Ishikawa (cell line): ENCODE measurements around the gene PRG3.

Source experiments
- CEBPB ChIP-seq: IDR thresholded peaks from 2 replicates; pipeline ENCODE4 v1.6.1; 2012
- CREB1 ChIP-seq: IDR thresholded peaks from 2 replicates; pipeline ENCODE4 v1.6.1; 2012; ENCODE audit warnings: low read depth
- EGR1 ChIP-seq: IDR thresholded peaks from 2 replicates; pipeline ENCODE4 v1.6.1; 2012
- RAD21 ChIP-seq: IDR thresholded peaks from 2 replicates; pipeline ENCODE4 v1.6.1; 2012; ENCODE audit warnings: low read depth
- TCF12 ChIP-seq: IDR thresholded peaks from 2 replicates; pipeline ENCODE4 v1.6.1; 2012; ENCODE audit warnings: low read depth
- YY1 ChIP-seq: IDR thresholded peaks from 2 replicates; pipeline ENCODE4 v1.6.1; 2012; ENCODE audit warnings: low read depth
- TF ChIP-seq, protein P1 (sequence below): IDR thresholded peaks from 2 replicates; pipeline ENCODE4 v1.6.1; 2012
- TF ChIP-seq, protein P2 (sequence below): IDR thresholded peaks from 2 replicates; pipeline ENCODE4 v1.6.1; 2012; ENCODE audit warnings: low read depth, mild to moderate bottlenecking
- TF ChIP-seq, protein P3 (sequence below): IDR thresholded peaks from 2 replicates; pipeline ENCODE4 v1.6.1; 2012

DNA sequence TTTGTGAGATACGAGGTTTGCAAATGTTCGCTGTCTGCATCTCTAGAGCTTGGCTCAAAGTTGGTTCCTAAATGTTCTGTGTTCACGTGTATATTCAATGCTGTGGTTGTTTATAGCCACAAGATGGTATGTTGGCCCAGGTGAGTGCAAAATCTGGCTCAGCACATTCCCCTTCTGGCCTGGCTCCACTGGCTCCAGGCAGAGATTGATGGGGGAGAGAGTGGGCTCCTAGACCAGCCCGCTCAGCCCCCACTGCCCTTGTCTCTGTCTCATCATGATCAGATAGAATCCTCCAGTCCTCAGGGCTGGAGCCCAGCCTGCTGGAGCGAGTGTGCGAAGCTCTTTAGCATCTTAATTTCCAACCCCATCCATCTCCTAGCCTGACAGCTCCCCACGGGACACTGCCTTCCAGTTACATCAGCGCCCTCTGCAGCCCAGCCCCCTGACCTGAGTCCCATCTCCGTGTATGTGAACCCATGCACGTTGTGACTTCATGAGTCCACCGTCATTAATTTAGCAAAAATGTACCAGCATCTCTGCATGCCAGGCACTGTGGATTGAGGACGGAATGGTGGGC is 40.8 kb downstream of the PRG3 start:
- TF ChIP-seq, protein P1, sequence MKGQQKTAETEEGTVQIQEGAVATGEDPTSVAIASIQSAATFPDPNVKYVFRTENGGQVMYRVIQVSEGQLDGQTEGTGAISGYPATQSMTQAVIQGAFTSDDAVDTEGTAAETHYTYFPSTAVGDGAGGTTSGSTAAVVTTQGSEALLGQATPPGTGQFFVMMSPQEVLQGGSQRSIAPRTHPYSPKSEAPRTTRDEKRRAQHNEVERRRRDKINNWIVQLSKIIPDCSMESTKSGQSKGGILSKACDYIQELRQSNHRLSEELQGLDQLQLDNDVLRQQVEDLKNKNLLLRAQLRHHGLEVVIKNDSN, result no peak
- TF ChIP-seq, protein P2, sequence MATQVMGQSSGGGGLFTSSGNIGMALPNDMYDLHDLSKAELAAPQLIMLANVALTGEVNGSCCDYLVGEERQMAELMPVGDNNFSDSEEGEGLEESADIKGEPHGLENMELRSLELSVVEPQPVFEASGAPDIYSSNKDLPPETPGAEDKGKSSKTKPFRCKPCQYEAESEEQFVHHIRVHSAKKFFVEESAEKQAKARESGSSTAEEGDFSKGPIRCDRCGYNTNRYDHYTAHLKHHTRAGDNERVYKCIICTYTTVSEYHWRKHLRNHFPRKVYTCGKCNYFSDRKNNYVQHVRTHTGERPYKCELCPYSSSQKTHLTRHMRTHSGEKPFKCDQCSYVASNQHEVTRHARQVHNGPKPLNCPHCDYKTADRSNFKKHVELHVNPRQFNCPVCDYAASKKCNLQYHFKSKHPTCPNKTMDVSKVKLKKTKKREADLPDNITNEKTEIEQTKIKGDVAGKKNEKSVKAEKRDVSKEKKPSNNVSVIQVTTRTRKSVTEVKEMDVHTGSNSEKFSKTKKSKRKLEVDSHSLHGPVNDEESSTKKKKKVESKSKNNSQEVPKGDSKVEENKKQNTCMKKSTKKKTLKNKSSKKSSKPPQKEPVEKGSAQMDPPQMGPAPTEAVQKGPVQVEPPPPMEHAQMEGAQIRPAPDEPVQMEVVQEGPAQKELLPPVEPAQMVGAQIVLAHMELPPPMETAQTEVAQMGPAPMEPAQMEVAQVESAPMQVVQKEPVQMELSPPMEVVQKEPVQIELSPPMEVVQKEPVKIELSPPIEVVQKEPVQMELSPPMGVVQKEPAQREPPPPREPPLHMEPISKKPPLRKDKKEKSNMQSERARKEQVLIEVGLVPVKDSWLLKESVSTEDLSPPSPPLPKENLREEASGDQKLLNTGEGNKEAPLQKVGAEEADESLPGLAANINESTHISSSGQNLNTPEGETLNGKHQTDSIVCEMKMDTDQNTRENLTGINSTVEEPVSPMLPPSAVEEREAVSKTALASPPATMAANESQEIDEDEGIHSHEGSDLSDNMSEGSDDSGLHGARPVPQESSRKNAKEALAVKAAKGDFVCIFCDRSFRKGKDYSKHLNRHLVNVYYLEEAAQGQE, result no peak
- TF ChIP-seq RAD21, result peak; percentile 31
- TF ChIP-seq CREB1, result no peak
- no peak for TF ChIP-seq CEBPB
- TF ChIP-seq EGR1, result no peak
- TF ChIP-seq, protein P3, sequence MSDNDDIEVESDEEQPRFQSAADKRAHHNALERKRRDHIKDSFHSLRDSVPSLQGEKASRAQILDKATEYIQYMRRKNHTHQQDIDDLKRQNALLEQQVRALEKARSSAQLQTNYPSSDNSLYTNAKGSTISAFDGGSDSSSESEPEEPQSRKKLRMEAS, result no peak
- no peak for TF ChIP-seq TCF12
- no peak for TF ChIP-seq YY1
